Breast epithelium (tissue), 4 donors: ENCODE results near the gene IGF2BP1. TPM values are rescaled to one million over a fixed set of nuclear protein-coding genes. Genes with fewer than 3 reads are reported as not detected.
"Not testable (repeated sequence)": the region's sequence is repeated elsewhere in the genome, so short reads cannot be mapped to it uniquely, and the experiment has no call there.

Experiments used
- DNase-seq, 2 donors: peaks; one replicate each; pipeline ENCODE4 v3.0.0-alpha.2; 2019; ENCODE audit warnings: low spot score in 2 of 2
- H3K27ac ChIP-seq, 2 donors: fragments of 200-600 bp; sonication (generic) in 1 of 2; one replicate each; pipeline ENCODE4 v1.5.1; 2016 to 2019; ENCODE audit warnings: mild to moderate bottlenecking in 1 of 2
- H3K27me3 ChIP-seq, 2 donors: fragments of 200-600 bp; sonication (generic) in 1 of 2; one replicate each; pipeline versions ENCODE4 v1.5.1 to v1.6.0; 2017 to 2019; ENCODE audit warnings: control low read depth in 1 of 2, mild to moderate bottlenecking in 1 of 2
- H3K36me3 ChIP-seq: fragments of 200-600 bp; one replicate; pipeline ENCODE4 v1.5.1; 2019
- H3K4me1 ChIP-seq, 2 donors: fragments of 200-600 bp; sonication (generic); one replicate each; pipeline ENCODE4 v1.5.1; 2016 to 2019; ENCODE audit warnings: control low read depth in 1 of 2
- H3K4me3 ChIP-seq, 3 donors: fragments of 200-600 bp; sonication (generic); 1 replicate in 2 of 3; 2 replicates in 1 of 3; pipeline ENCODE4 v1.5.1; 2016 to 2019; ENCODE audit warnings: mild to moderate bottlenecking in 3 of 3, moderate library complexity in 2 of 3
- H3K9me3 ChIP-seq, 2 donors: fragments of 200-600 bp; sonication (generic) in 1 of 2; one replicate each; pipeline ENCODE4 v1.5.1; 2016 to 2019; ENCODE audit warnings: control low read depth in 1 of 2
- CTCF ChIP-seq, 3 donors: fragments of 450-650 bp; IDR thresholded peaks; one replicate each; pipeline ENCODE4 v1.5.1; 2016 to 2017; ENCODE audit warnings: antibody characterized with exemption in 3 of 3, mild to moderate bottlenecking in 3 of 3, moderate library complexity in 3 of 3
- POLR2A ChIP-seq: fragments of 450-650 bp; IDR thresholded peaks from one replicate; pipeline ENCODE4 v1.6.1; 2016; ENCODE audit warnings: antibody characterized with exemption, mild to moderate bottlenecking, moderate library complexity
- POLR2AphosphoS5 ChIP-seq, 3 donors: sonication (generic); formaldehyde crosslinking; IDR thresholded peaks; one replicate each; pipeline ENCODE4 v1.6.1; 2017; ENCODE audit warnings: antibody characterized with exemption in 3 of 3
- intact Hi-C: fragments of 100-400 bp; cut with DNase I; formaldehyde crosslinking; loops from one replicate; pipeline ENCODE4 v1.15.1; 2023; ENCODE audit warnings: low total_unique reads
- total RNA-seq, 3 donors: library from RNA; depleted of rRNA; stranded (reverse); fragments of >200 nt; gene quantifications; one replicate each; pipeline ENCODE4 v1.1.0, GENCODE V29; 2016

Gene IGF2BP1
- total RNA-seq, 3 donors from 2014 or later = not detected

- Histone ChIP-seq H3K9me3 (no peaks in the 10 kb centered on the region), H3K27ac (no peak overlapping the region), H3K4me3 (no peak overlapping the region), H3K36me3 (no peaks in the 10 kb centered on the region), H3K27me3 (peaks cover 0 to 17% of the 10 kb centered on the region in 2 donors), H3K4me1 (no peaks in the 10 kb centered on the region)
- intact Hi-C loops = no loop called here
- DNase-seq = no peak
- TF ChIP-seq POLR2A (no peak), POLR2AphosphoS5 (IDR thresholded peaks at IDR 0.05) (no peak), CTCF (IDR thresholded peaks at IDR 0.05) (no peak)
These were observed 24.6 kb downstream of the IGF2BP1 start for GRCh38 chr17:49021768-49022103.

- DNase-seq = no peak
- Histone ChIP-seq H3K4me1 (no peaks in the 10 kb centered on the region), H3K4me3 (no peak overlapping the region), H3K27me3 (peaks cover 0 to 17% of the 10 kb centered on the region in 2 donors), H3K36me3 (no peaks in the 10 kb centered on the region), H3K27ac (no peak overlapping the region), H3K9me3 (no peaks in the 10 kb centered on the region)
- intact Hi-C loops = no loop called here
- no peak for TF ChIP-seq POLR2A
- no peak for TF ChIP-seq CTCF (IDR thresholded peaks at IDR 0.05)
- TF ChIP-seq POLR2AphosphoS5 (IDR thresholded peaks at IDR 0.05) = no peak
These were observed 25.3 kb downstream of the IGF2BP1 start for GRCh38 chr17:49022391-49022941.

- TF ChIP-seq POLR2A (no peak), POLR2AphosphoS5 (IDR thresholded peaks at IDR 0.05) (no peak), CTCF (IDR thresholded peaks at IDR 0.05) (no peak)
- no peak overlapping the region for H3K27ac ChIP-seq
- no peak for DNase-seq
- H3K9me3 ChIP-seq = no peaks in the 10 kb centered on the region
- peaks cover 0 to 7% of the 10 kb centered on the region in 2 donors for H3K27me3 ChIP-seq
- intact Hi-C loops = no loop called here
- H3K4me1 ChIP-seq = no peaks in the 10 kb centered on the region
- no peaks in the 10 kb centered on the region for H3K36me3 ChIP-seq
- no peak overlapping the region for H3K4me3 ChIP-seq
These were observed 27.3 kb downstream of the IGF2BP1 start for GRCh38 chr17:49024523-49024922.

- intact Hi-C loops, H3K27ac ChIP-seq, H3K36me3 ChIP-seq, H3K4me3 ChIP-seq, H3K4me1 ChIP-seq, DNase-seq, H3K9me3 ChIP-seq, H3K27me3 ChIP-seq: not testable (repeated sequence)
These were observed 29.3 kb downstream of the IGF2BP1 start for GRCh38 chr17:49026447-49026846.

- Histone ChIP-seq H3K9me3 (no peaks in the 10 kb centered on the region), H3K4me1 (no peaks in the 10 kb centered on the region), H3K4me3 (no peak overlapping the region), H3K36me3 (no peaks in the 10 kb centered on the region), H3K27ac (no peak overlapping the region), H3K27me3 (peaks cover 0 to 3% of the 10 kb centered on the region in 2 donors)
- TF ChIP-seq CTCF (IDR thresholded peaks at IDR 0.05) (no peak), POLR2AphosphoS5 (IDR thresholded peaks at IDR 0.05) (no peak), POLR2A (no peak)
- intact Hi-C loops = no loop called here
- DNase-seq = no peak
These were observed 31.1 kb downstream of the IGF2BP1 start for GRCh38 chr17:49028271-49028670.

GRCh38 chr17:49029801-49030200, 32.6 kb downstream of the IGF2BP1 start:
- Histone ChIP-seq H3K4me1 (no peaks in the 10 kb centered on the region), H3K27ac (no peak overlapping the region), H3K27me3 (no peaks in the 10 kb centered on the region), H3K9me3 (no peaks in the 10 kb centered on the region), H3K36me3 (no peaks in the 10 kb centered on the region), H3K4me3 (no peak overlapping the region)
- intact Hi-C loops = no loop called here
- TF ChIP-seq POLR2AphosphoS5 (IDR thresholded peaks at IDR 0.05) (no peak), CTCF (IDR thresholded peaks at IDR 0.05) (no peak), POLR2A (no peak)
- DNase-seq = no peak
